Lung (tissue), 16 donors: ENCODE data around the gene HES6. TPM values are rescaled to one million over a fixed set of nuclear protein-coding genes. Genes with fewer than 3 reads are reported as not detected.

Experiments used
- ATAC-seq: fragments of 200-7000 bp; cut with Tn5 transposase; one replicate; pipeline ENCODE4 v1.9.1; 2020; ENCODE audit warnings: moderate number of reproducible peaks; ENCODE audit not compliant: insufficient read depth, low FRiP score
- DNase-seq, 3 donors: peaks; one replicate each; pipeline ENCODE4 v3.0.0-alpha.2; 2013 to 2017
- H3K27ac ChIP-seq, 2 donors: one replicate each; pipeline ENCODE4 v1.5.1; 2013; ENCODE audit warnings: mild to moderate bottlenecking in 2 of 2, moderate library complexity in 2 of 2, control low read depth in 1 of 2, inconsistent platforms in 1 of 2, low read depth in 1 of 2, low read length in 1 of 2
- H3K27me3 ChIP-seq, 3 donors: one replicate each; pipeline ENCODE4 v1.5.1; 2013; ENCODE audit warnings: low read length in 2 of 3; ENCODE audit not compliant: control insufficient read depth in 3 of 3, insufficient read depth in 3 of 3
- H3K36me3 ChIP-seq, 4 donors: one replicate each; pipeline ENCODE4 v1.5.1; 2013; ENCODE audit warnings: low read length in 4 of 4, mild to moderate bottlenecking in 1 of 4, moderate library complexity in 1 of 4; ENCODE audit not compliant: control insufficient read depth in 4 of 4, insufficient read depth in 4 of 4
- H3K4me1 ChIP-seq, 5 donors: one replicate each; pipeline ENCODE4 v1.5.1; 2013; ENCODE audit warnings: low read length in 5 of 5, mild to moderate bottlenecking in 2 of 5, moderate library complexity in 1 of 5; ENCODE audit not compliant: control insufficient read depth in 5 of 5, insufficient read depth in 5 of 5
- H3K4me3 ChIP-seq: one replicate; pipeline ENCODE4 v1.5.1; 2013; ENCODE audit warnings: mild to moderate bottlenecking, control low read depth, moderate library complexity
- H3K9ac ChIP-seq, 2 donors: one replicate each; pipeline ENCODE4 v1.5.1; 2013; ENCODE audit warnings: low read length in 2 of 2, control low read depth in 1 of 2; ENCODE audit not compliant: insufficient read depth in 1 of 2
- H3K9me3 ChIP-seq, 4 donors: one replicate each; pipeline ENCODE4 v1.5.1; 2013; ENCODE audit warnings: low read length in 3 of 4, mild to moderate bottlenecking in 1 of 4, moderate library complexity in 1 of 4; ENCODE audit not compliant: control insufficient read depth in 4 of 4, insufficient read depth in 3 of 4
- WGBS, 2 donors: extraction: QIAGEN DNeasy Blood & Tissue Kit; methylation state at CpG; one replicate each; pipeline ENCODE4 v1.1.7; 2013; 5-methylcytosine and 5-hydroxymethylcytosine counted together
- long read RNA-seq, 5 donors: transcript quantifications; one replicate each; lab custom pipeline, GENCODE V29; 2026
- polyA plus RNA-seq, 2 donors: library from polyadenylated mRNA; stranded (reverse); fragments of 200-250 nt; gene quantifications; one replicate each; pipeline ENCODE4 v1.2.1, GENCODE V29; 2013
- total RNA-seq, 2 donors: library from RNA; depleted of rRNA in 1 of 2; stranded (reverse); fragments of >200 nt in 1 of 2; gene quantifications; one replicate each; pipeline ENCODE4 v1.2.1, GENCODE V29; 2014 to 2021
- TF ChIP-seq, protein P1 (sequence below): IDR thresholded peaks from 2 replicates; pipeline ENCODE4 v1.5.1; 2012; ENCODE audit warnings: mild to moderate bottlenecking; ENCODE audit errors: control extremely low read depth, extremely low read depth
- donor health status: control.
- donor health status: control.
- donor health status: Bipolar disorder and iron deficiency.
- donor health status: healthy.
- donor health status: DM: yes; HTN: yes; CAD: no.

HES6 gene, protein sequence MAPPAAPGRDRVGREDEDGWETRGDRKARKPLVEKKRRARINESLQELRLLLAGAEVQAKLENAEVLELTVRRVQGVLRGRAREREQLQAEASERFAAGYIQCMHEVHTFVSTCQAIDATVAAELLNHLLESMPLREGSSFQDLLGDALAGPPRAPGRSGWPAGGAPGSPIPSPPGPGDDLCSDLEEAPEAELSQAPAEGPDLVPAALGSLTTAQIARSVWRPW
- 10 to 100 TPM in 1 of 2 donors, 1 to 10 TPM in 1; 4.4 to 12.5 TPM for total RNA-seq
- 10 to 100 TPM in 1 of 2 donors, 1 to 10 TPM in 1; 9.8 to 11.6 TPM for polyA plus RNA-seq
- long read RNA-seq, donor 1, result 0 reads
- long read RNA-seq, donor 2, partial matches to known transcripts, result 0 of 2 reads
- long read RNA-seq, donor 2, other reads (novel, unspliced or antisense), result 0 of 2 reads
- long read RNA-seq, donor 3, partial matches to known transcripts, result 0 of 3 reads
- long read RNA-seq, donor 3, other reads (novel, unspliced or antisense), result 0 of 3 reads
- long read RNA-seq, donor 4, partial matches to known transcripts, result 5 of 8 reads
- long read RNA-seq, donor 4, other reads (novel, unspliced or antisense), result 0 of 8 reads
- long read RNA-seq, donor 5, partial matches to known transcripts, result 0 of 6 reads
- long read RNA-seq, donor 5, other reads (novel, unspliced or antisense), result 0 of 6 reads

DNA sequence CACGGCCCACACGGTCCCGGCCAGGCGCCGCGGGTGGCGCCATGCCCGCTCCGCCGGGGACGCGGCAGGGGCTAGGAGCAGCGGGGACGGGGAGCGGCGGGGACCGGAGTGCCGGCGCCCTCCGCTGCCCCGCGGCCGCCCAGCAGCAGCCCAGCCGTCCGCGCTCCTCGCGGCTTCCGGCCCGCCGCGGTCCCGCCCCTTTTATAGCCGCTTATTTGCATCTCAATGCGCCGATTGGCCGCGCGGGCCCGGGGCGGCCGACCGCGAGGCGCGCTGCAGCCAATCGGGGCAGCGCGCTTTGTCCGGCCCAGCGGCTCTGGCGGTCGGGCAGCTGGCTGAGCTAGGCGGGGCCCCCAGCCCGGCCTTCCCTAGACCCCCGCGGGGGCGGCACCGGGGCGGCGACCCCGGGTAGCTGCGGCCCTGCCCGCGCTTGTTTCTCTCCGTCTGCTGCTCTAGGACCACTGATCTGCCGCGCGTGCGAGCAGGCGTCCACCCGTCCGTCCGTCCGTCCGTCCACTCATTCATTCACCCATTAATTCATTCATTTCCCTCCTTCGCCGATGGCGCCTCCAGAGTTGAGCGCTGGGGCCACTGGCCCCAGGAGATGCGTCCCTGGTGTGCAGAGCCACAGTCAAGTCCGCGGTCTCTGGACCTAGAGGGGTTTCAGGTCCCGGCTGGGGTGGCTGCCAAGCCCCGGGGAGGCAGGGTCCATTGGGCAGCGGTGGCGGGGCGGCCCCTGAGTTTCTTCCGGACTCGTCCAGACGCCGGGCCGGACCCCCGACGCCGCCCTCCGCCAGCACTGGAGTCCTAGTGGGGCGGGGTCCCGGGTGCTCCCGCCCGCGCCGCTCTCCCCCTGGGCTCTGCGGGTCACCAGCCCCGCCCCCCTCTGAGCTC, at the start of gene HES6:
Gene HES6, minus strand, starts transcription at position 176 of the 894 bp plus-strand sequence. Its CDS starts 133 bp downstream, at position 43.
- WGBS, 2 donors, result 0 to 2% methylated on average over 64 to 105 of the region's 105 CpGs
- peak; percentile 96 for ATAC-seq
- peaks cover 0 to 6% (median under 1%) of the 10 kb centered on the region in 4 donors for H3K36me3 ChIP-seq
- DNase-seq, result peak; percentile 88 to 93 (median 89)
- peaks cover 0 to 36% (median 23%) of the 10 kb centered on the region in 3 donors for H3K27me3 ChIP-seq
- TF ChIP-seq, protein P1, sequence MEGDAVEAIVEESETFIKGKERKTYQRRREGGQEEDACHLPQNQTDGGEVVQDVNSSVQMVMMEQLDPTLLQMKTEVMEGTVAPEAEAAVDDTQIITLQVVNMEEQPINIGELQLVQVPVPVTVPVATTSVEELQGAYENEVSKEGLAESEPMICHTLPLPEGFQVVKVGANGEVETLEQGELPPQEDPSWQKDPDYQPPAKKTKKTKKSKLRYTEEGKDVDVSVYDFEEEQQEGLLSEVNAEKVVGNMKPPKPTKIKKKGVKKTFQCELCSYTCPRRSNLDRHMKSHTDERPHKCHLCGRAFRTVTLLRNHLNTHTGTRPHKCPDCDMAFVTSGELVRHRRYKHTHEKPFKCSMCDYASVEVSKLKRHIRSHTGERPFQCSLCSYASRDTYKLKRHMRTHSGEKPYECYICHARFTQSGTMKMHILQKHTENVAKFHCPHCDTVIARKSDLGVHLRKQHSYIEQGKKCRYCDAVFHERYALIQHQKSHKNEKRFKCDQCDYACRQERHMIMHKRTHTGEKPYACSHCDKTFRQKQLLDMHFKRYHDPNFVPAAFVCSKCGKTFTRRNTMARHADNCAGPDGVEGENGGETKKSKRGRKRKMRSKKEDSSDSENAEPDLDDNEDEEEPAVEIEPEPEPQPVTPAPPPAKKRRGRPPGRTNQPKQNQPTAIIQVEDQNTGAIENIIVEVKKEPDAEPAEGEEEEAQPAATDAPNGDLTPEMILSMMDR, result no peak
- H3K9me3 ChIP-seq, result peaks cover 0 to 2% (median 0%) of the 10 kb centered on the region in 4 donors
- H3K27ac ChIP-seq, result peak within 1 kb of the TSS; percentile 66 to 79
- H3K4me3 ChIP-seq, result peak within 1 kb of the TSS; percentile 62
- peaks cover 0 to 23% (median 6%) of the 10 kb centered on the region in 5 donors for H3K4me1 ChIP-seq
- no peak within 1 kb of the TSS for H3K9ac ChIP-seq

DNA sequence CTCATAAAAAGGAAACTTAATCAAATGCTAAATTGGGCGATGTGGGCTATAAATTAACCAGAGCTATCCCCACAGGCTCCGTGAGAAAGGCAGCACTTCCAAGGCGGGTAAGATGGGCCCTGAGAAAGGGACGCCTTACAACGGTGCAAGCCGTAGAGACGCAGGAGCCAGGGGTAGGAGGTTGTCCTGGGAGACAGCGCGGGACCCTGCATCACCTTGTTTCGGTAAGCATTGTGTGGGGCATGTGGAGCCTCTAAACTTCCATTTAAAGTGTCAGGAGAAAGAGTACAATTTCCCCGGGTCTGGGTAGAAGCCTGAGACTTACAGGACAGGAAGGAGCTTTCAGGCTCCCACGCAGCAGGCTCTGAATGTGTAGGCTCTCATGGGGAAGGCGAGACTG, 49.7 kb upstream of the HES6 start:
- Histone ChIP-seq H3K4me3 (no peak overlapping the region), H3K4me1 (peaks cover 12 to 37% (median 20%) of the 10 kb centered on the region in 5 donors), H3K9ac (peak overlapping the region; percentile 19 to 50), H3K9me3 (no peaks in the 10 kb centered on the region), H3K36me3 (no peaks in the 10 kb centered on the region), H3K27ac (peak overlapping the region; percentile 63 to 70), H3K27me3 (no peaks in the 10 kb centered on the region)
- 34 to 40% methylated on average over 13 of the region's 13 CpGs for WGBS, 2 donors
- TF ChIP-seq, protein P1, result no peak
- ATAC-seq (no peak), DNase-seq (peak; percentile 16 to 28 (median 19))

DNA sequence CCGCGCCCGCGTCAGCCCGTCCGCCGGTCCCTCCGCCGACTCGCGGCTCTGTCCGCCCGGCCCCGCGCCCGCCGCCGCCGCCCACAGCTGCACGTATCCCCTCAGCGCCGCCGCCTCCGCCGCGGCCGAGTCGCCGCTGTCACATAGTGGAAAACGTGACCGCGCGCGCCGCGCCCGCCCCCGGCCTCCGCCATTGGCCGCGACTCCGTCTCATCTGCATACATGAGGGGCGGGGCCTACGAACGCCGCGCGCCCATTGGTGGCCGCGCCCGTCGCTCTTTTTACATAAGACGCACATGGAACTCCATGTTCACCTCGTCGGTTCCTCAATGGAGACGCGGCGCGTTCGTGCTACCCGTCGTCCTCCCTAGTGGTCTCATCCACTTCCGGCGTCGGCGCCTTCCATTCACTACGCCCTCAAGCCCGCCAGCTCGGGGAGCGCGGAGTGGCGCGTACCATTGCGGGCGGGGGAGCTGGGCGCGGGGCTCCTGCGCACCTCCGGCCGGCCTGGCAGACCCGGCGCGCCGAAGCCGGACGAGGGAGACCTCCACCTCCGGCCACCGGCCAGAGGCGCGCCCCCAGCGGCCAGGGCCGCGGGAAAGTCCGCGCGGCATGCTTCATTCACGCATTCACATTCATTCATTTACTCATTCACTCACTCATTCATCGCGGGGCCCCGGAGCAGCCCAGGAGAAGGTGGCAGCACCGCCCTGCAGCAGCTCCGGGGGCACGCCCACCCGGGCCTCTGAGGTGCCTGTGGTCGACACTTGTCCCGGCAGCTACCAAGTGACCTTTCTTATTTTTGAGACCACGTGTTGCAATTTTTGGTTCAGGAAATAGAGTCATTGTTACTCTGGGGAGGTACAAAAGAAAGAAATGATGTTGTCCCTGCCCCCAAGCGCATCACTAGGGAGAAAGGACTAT, 49.1 kb upstream of the HES6 start:
- H3K4me1 ChIP-seq, result peaks cover 12 to 37% (median 20%) of the 10 kb centered on the region in 5 donors
- H3K27me3 ChIP-seq, result no peaks in the 10 kb centered on the region
- H3K27ac ChIP-seq, result peak overlapping the region; percentile 85 to 97
- peak overlapping the region; percentile 50 to 63 for H3K9ac ChIP-seq
- peak; percentile 91 for ATAC-seq
- H3K9me3 ChIP-seq, result no peaks in the 10 kb centered on the region
- peak; percentile 99 for DNase-seq
- WGBS, 2 donors, result 1% methylated on average over 90 to 108 of the region's 108 CpGs
- H3K36me3 ChIP-seq, result no peaks in the 10 kb centered on the region
- H3K4me3 ChIP-seq, result peak overlapping the region; percentile 82
- TF ChIP-seq, protein P1, result no peak
